Measurements from ENCODE around the gene CSTB.

The CSTB gene

GRCh38 chr21:43727519-43728153 is 48.5 kb downstream of the CSTB start:
- no peak for DNase-seq

- no peak for DNase-seq
These were observed 49.2 kb downstream of the CSTB start for GRCh38 chr21:43726686-43727518.
